Spleen (tissue), 7 donors: ENCODE results near the gene ABCA2.

Experiments
- CTCF ChIP-seq, 11 experiments: fragments of 200-600 bp in 7 of 11; fragments of 450-650 bp in 4 of 11; sonication (generic) in 4 of 11; IDR thresholded peaks in 8 of 11; conservative IDR thresholded peaks in 3 of 11; 1 replicate in 7 of 11; 2 replicates in 4 of 11; pipeline versions ENCODE4 v1.4.0 to v1.8.0; 2016 to 2021; ENCODE audit warnings: antibody characterized with exemption in 11 of 11, inconsistent platforms in 4 of 11, mild to moderate bottlenecking in 1 of 11
- POLR2A ChIP-seq, 3 donors: fragments of 450-650 bp; IDR thresholded peaks; one replicate each; pipeline ENCODE4 v1.5.1; 2017; ENCODE audit warnings: antibody characterized with exemption in 3 of 3, mild to moderate bottlenecking in 1 of 3
- POLR2AphosphoS5 ChIP-seq, 3 donors: sonication (generic); formaldehyde crosslinking; IDR thresholded peaks; one replicate each; pipeline ENCODE4 v1.5.1; 2017; ENCODE audit warnings: antibody characterized with exemption in 3 of 3
- donor health status: DM: no; HTN: no; CAD: no; lungs with moderate emphysema.
- donor health status: DM: no; HTN: no; CAD: no.
- donor health status: DM: no; HTN: no; CAD: no.

GRCh38 chr9:136964171-136964689 lies 63.8 kb downstream of the ABCA2 start:
- TF ChIP-seq CTCF (IDR thresholded peaks at IDR 0.05 in 8 of 11, conservative IDR thresholded peaks at IDR 0.05 in 3 of 11) (no peak), POLR2AphosphoS5 (IDR thresholded peaks at IDR 0.05) (peak in 1 of 3 donors; percentile 29), POLR2A (IDR thresholded peaks at IDR 0.05) (no peak)
